Chondrocyte (in vitro differentiated cells): ENCODE measurements around the gene ESD. TPM values are rescaled to one million over a fixed set of nuclear protein-coding genes. Genes with fewer than 3 reads are reported as not detected.

Experiments used
- DNase-seq: peaks from one replicate; pipeline ENCODE4 v3.0.0; 2021; ENCODE audit warnings: mixed read lengths, low spot score
- H3K27ac Mint-ChIP-seq: one replicate; pipeline ENCODE4 v1.8.0; 2021; ENCODE audit warnings: mild to moderate bottlenecking, moderate library complexity, mixed read lengths; ENCODE audit not compliant: unreplicated experiment
- H3K27me3 Mint-ChIP-seq: 2 replicates; pipeline ENCODE4 v1.8.0; 2021; ENCODE audit warnings: low read depth, mixed read lengths
- H3K36me3 Mint-ChIP-seq: 2 replicates; pipeline ENCODE4 v1.8.0; 2021; ENCODE audit warnings: low read depth, mixed read lengths
- H3K4me1 Mint-ChIP-seq: 2 replicates; pipeline ENCODE4 v1.8.0; 2021; ENCODE audit warnings: low read depth, mild to moderate bottlenecking, mixed read lengths
- H3K4me3 Mint-ChIP-seq: one replicate; pipeline ENCODE4 v1.8.0; 2021; ENCODE audit warnings: mild to moderate bottlenecking, moderate library complexity, mixed read lengths; ENCODE audit not compliant: unreplicated experiment
- H3K9me3 Mint-ChIP-seq: 2 replicates; pipeline ENCODE4 v1.8.0; 2021; ENCODE audit warnings: low read depth, mixed read lengths
- CTCF ChIP-seq: fragments of 200-600 bp; sonication (generic); IDR thresholded peaks from 2 replicates; pipeline ENCODE4 v1.5.0; 2021; ENCODE audit warnings: antibody characterized with exemption, mild to moderate bottlenecking, moderate library complexity
- total RNA-seq: library from RNA; stranded (reverse); gene quantifications from 3 replicates; pipeline ENCODE4 v1.2.1, GENCODE V29; 2021

ESD gene
- total RNA-seq, 1 donor from 2014 or later = 94.7 TPM

- peak overlapping the region; percentile 43 for H3K4me3 Mint-ChIP-seq
- no peaks in the 10 kb centered on the region for H3K27me3 Mint-ChIP-seq
- no peak for DNase-seq
- no peaks in the 10 kb centered on the region for H3K9me3 Mint-ChIP-seq
- H3K27ac Mint-ChIP-seq = peak overlapping the region; percentile 18
- H3K36me3 Mint-ChIP-seq = peaks cover 7% of the 10 kb centered on the region
- H3K4me1 Mint-ChIP-seq = peaks cover 44% of the 10 kb centered on the region
- no peak for TF ChIP-seq CTCF
These were observed 1.6 kb downstream of the ESD start for GRCh38 chr13:46795321-46795720.

GRCh38 chr13:46783504-46783903, 13.5 kb downstream of the ESD start:
- Mint-ChIP-seq H3K27ac (no peak overlapping the region), H3K27me3 (no peaks in the 10 kb centered on the region), H3K4me3 (no peak overlapping the region), H3K4me1 (peaks cover 9% of the 10 kb centered on the region), H3K9me3 (no peaks in the 10 kb centered on the region), H3K36me3 (peaks cover 28% of the 10 kb centered on the region)
- DNase-seq = no peak
- no peak for TF ChIP-seq CTCF

GRCh38 chr13:46782691-46783090, 14.3 kb downstream of the ESD start:
- H3K4me1 Mint-ChIP-seq = peaks cover 14% of the 10 kb centered on the region
- no peak overlapping the region for H3K27ac Mint-ChIP-seq
- no peak for TF ChIP-seq CTCF
- peaks cover 31% of the 10 kb centered on the region for H3K36me3 Mint-ChIP-seq
- no peak for DNase-seq
- no peak overlapping the region for H3K4me3 Mint-ChIP-seq
- H3K27me3 Mint-ChIP-seq = no peaks in the 10 kb centered on the region
- H3K9me3 Mint-ChIP-seq = no peaks in the 10 kb centered on the region

- DNase-seq = no peak
- Mint-ChIP-seq H3K27ac (no peak overlapping the region), H3K4me3 (no peak overlapping the region), H3K4me1 (peaks cover 15% of the 10 kb centered on the region), H3K27me3 (no peaks in the 10 kb centered on the region), H3K36me3 (peaks cover 30% of the 10 kb centered on the region), H3K9me3 (no peaks in the 10 kb centered on the region)
- no peak for TF ChIP-seq CTCF
These were observed 14.9 kb downstream of the ESD start for GRCh38 chr13:46782066-46782465.

- Mint-ChIP-seq H3K27me3 (no peaks in the 10 kb centered on the region), H3K4me3 (no peak overlapping the region), H3K36me3 (peaks cover 29% of the 10 kb centered on the region), H3K27ac (no peak overlapping the region), H3K9me3 (no peaks in the 10 kb centered on the region), H3K4me1 (peaks cover 38% of the 10 kb centered on the region)
- no peak for TF ChIP-seq CTCF
- DNase-seq = no peak
These were observed 18.1 kb downstream of the ESD start for GRCh38 chr13:46778890-46779289.
